H1 (cell line): ENCODE results near the gene NAE1. TPM values are rescaled to one million over a fixed set of nuclear protein-coding genes. Genes with fewer than 3 reads are reported as not detected.

Source experiments
- POLR2A ChIP-seq, 2 experiments: IDR thresholded peaks; 1 replicate in 1 of 2; 2 replicates in 1 of 2; pipeline ENCODE4 v1.6.1; 2011; ENCODE audit warnings: low read depth in 2 of 2, low read length in 2 of 2, mild to moderate bottlenecking in 2 of 2; ENCODE audit errors: control extremely low read depth in 1 of 2
- POLR2AphosphoS5 ChIP-seq: IDR thresholded peaks from 2 replicates; pipeline ENCODE4 v1.6.1; 2011; ENCODE audit warnings: low read depth, low read length
- TBP ChIP-seq: IDR thresholded peaks from 2 replicates; pipeline ENCODE4 v1.6.1; 2011; ENCODE audit warnings: low read depth, low read length, improper control_type of control experiment
- polyA plus RNA-seq, 7 experiments: library from polyadenylated mRNA; depleted of rRNA in 3 of 7; stranded (reverse) in 5 of 7; unstranded in 2 of 7; fragments of >200 nt in 5 of 7; fragments of 200-250 nt in 2 of 7; gene quantifications; 1 replicate in 5 of 7; 2 replicates in 1 of 7; 4 replicates in 1 of 7; pipeline versions ENCODE4 v1.2.1 to v1.2.3, GENCODE V29; 2011 to 2013; ENCODE audit warnings: missing spikeins in 2 of 7, mixed read lengths in 2 of 7
- total RNA-seq: library from RNA; stranded (reverse); fragmentation: NEBNext Ultra II Directional; extraction: Animal tissue kit (Norgen Biotek cat#: 25700); gene quantifications from 2 replicates; pipeline ENCODE4 v1.2.1, GENCODE V29; 2021
- TF ChIP-seq, protein P1 (sequence below): IDR thresholded peaks from 2 replicates; pipeline ENCODE4 v1.6.1; 2011; ENCODE audit warnings: low read length, improper control_type of control experiment

Gene NAE1
- total and polyA plus RNA-seq, 2 of the 8 experiments (the other 6 are each of a cell fraction or from before 2014, with no cell fraction given), result 66.6 to 155 TPM

DNA sequence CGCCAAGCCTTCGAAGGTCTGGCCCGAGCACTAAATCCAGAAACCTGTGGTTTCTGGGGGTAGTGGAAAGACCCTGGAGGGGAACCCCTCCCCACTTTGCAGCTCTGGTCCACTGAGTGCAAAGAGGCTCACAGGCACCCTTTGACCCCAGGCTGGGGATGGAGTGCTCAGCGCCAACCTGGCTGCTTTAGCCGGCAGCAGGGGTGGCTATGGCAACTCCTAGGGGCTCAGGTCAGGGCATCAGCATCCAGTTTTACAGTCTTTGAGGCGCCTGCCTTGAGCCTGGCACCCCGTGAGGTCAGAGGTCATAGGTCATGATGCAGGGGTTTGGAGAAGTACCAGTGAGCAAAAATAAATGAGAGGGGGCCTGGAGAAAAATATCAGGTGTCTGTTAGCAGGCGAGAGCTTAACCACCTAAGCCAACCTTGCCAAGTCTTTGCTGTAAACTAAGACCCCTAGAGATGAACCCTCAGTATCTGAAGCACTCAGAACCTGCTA is 31.3 kb upstream of the NAE1 start (continued):
- TF ChIP-seq, protein P1, sequence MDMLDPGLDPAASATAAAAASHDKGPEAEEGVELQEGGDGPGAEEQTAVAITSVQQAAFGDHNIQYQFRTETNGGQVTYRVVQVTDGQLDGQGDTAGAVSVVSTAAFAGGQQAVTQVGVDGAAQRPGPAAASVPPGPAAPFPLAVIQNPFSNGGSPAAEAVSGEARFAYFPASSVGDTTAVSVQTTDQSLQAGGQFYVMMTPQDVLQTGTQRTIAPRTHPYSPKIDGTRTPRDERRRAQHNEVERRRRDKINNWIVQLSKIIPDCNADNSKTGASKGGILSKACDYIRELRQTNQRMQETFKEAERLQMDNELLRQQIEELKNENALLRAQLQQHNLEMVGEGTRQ, result no peak
- no peak for TF ChIP-seq POLR2A (IDR thresholded peaks at IDR 0.05; ENCODE audit: control extremely low read depth in 1 of 2, low read depth in 2 of 2, low read length in 2 of 2)
- TF ChIP-seq POLR2AphosphoS5, result no peak
- TF ChIP-seq TBP, result no peak
- TF ChIP-seq, all 59 proteins: peak for 0
